NCI-H187 treated with DMSO at 0.1 percent for 48 hours (cell line): ENCODE results near the gene ERO1A.
"Not testable (repeated sequence)": the region's sequence is repeated elsewhere in the genome, so short reads cannot be mapped to it uniquely, and the experiment has no call there.

Experiments
- DNase-seq: peaks from one replicate; lab custom pipeline; 2025; lab: John Stamatoyannopoulos, UW

The ERO1A gene

GRCh38 chr14:52695481-52696091, at the start of gene ERO1A:
Gene ERO1A, minus strand, starts transcription at chr14:52695558. Its CDS starts 77 bp downstream, at chr14:52695481.
- peak; percentile 21 for DNase-seq

GRCh38 chr14:52741865-52742264, 46.5 kb upstream of the ERO1A start:
- no peak for DNase-seq

GRCh38 chr14:52740751-52741150, 45.4 kb upstream of the ERO1A start:
- DNase-seq = no peak

- no peak for DNase-seq
These were observed 43.1 kb upstream of the ERO1A start for GRCh38 chr14:52738409-52738808.

- DNase-seq = no peak
These were observed 40.6 kb upstream of the ERO1A start for GRCh38 chr14:52735921-52736489.

GRCh38 chr14:52733824-52734223, 38.5 kb upstream of the ERO1A start:
- no peak for DNase-seq

- no peak for DNase-seq
These were observed 35.4 kb upstream of the ERO1A start for GRCh38 chr14:52730709-52731111.

GRCh38 chr14:52729925-52730708, 34.8 kb upstream of the ERO1A start, which contains the start of gene STYX:
Gene STYX, plus strand, starts transcription at chr14:52730166. Its CDS starts 309 bp downstream, at chr14:52730475.
- peak; percentile 95 for DNase-seq

- no peak for DNase-seq
These were observed 34.2 kb upstream of the ERO1A start for GRCh38 chr14:52729585-52729924.

GRCh38 chr14:52729035-52729434, 33.7 kb upstream of the ERO1A start:
- DNase-seq = not testable (repeated sequence)

GRCh38 chr14:52727509-52727908, 32.2 kb upstream of the ERO1A start:
- DNase-seq = not testable (repeated sequence)

- DNase-seq = no peak
These were observed 28.9 kb upstream of the ERO1A start for GRCh38 chr14:52724360-52724644.

GRCh38 chr14:52723514-52724359, 28.4 kb upstream of the ERO1A start:
- no peak for DNase-seq

- DNase-seq = no peak
These were observed 20.8 kb upstream of the ERO1A start for GRCh38 chr14:52716155-52716554.

- no peak for DNase-seq
These were observed 16.3 kb upstream of the ERO1A start for GRCh38 chr14:52711666-52712065.

GRCh38 chr14:52706724-52707706, 11.7 kb upstream of the ERO1A start, which contains the start of gene PSMC6:
Gene PSMC6, plus strand, starts transcription at chr14:52707200. Its CDS starts 20 bp downstream, at chr14:52707220.
- DNase-seq = peak; percentile 88

GRCh38 chr14:52706286-52706685, 10.9 kb upstream of the ERO1A start:
- DNase-seq = no peak

- DNase-seq = no peak
These were observed 8.3 kb upstream of the ERO1A start for GRCh38 chr14:52703664-52704063.

GRCh38 chr14:52703225-52703624, 7.9 kb upstream of the ERO1A start:
- DNase-seq = no peak

- no peak for DNase-seq
These were observed 5.9 kb upstream of the ERO1A start for GRCh38 chr14:52701223-52701622.

GRCh38 chr14:52700701-52701172, 5.4 kb upstream of the ERO1A start:
- no peak for DNase-seq
